GM19035 (cell line): ENCODE data around the gene FAM229B.
"Not testable (repeated sequence)": the region's sequence is repeated elsewhere in the genome, so short reads cannot be mapped to it uniquely, and the experiment has no call there.

Experiments
- ATAC-seq: cut with Tn5 transposase; IDR thresholded peaks from one replicate; pipeline ENCODE4 v1.9.1; 2021; ENCODE audit not compliant: unreplicated experiment

Gene FAM229B

DNA sequence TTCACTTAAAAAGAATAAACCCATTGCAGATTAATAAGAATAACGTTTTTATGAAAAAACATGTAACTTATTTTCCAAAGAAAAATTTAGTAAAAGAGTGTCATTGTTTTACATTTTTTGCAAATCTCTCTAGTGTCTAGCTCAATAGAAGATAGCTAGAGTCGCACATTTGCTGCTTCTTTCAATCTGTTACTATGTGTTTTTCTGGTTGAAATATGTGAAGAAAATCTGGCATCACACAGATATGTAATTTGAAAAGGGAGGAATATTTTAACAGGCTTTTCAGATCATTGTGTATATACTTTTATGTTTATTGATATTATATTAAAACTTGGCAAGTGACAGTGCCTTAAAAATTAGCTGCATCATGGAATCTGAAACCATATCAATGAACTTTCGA lies 24.4 kb upstream of the FAM229B start:
- no peak for ATAC-seq

- ATAC-seq: no peak
Measured at GRCh38 chr6:112065426-112065986, 21.9 kb upstream of the FAM229B start.

GRCh38 chr6:112066606-112067005 lies 20.8 kb upstream of the FAM229B start:
- ATAC-seq: no peak

DNA sequence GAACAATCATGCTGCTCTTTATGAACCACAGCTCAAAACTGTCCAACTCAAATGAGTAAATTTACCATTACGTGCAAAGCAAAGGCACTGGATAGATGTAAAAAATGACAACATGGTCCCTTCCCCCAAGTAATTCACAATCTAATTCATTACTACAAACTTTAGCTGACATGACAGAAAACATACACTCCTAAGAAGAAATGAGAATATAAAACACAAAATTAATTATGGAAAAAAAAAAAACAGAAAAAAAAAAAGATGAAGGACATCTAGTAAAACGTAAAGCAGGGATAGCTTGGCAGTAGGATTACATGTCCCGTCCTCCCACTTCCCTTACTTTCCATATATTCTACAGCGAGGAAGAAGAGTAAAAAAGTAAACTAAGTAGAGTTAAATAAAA lies 5.8 kb upstream of the FAM229B start:
- no peak for ATAC-seq

- no peak for ATAC-seq
Measured at GRCh38 chr6:112085286-112086065, 1.9 kb upstream of the FAM229B start.

DNA sequence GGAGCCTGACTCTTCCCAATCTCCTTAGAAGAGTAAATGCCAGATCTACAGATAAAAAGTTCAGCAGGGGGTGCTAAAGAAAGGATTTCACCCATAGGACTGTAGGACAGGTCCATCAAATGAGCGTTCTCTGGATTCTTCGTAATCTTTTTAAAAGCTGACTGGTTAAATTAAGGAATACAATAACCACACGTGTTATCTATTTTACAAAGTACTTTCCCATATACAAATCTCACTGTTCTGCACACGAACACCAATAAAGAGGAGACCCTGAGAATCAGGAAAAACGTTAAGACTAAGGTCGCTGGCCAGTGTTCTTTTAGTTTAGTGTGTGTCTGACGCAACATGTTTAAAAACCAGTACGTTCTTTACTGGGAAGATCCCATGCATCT lies 651 bp upstream of the FAM229B start:
- peak; percentile 37 for ATAC-seq

DNA sequence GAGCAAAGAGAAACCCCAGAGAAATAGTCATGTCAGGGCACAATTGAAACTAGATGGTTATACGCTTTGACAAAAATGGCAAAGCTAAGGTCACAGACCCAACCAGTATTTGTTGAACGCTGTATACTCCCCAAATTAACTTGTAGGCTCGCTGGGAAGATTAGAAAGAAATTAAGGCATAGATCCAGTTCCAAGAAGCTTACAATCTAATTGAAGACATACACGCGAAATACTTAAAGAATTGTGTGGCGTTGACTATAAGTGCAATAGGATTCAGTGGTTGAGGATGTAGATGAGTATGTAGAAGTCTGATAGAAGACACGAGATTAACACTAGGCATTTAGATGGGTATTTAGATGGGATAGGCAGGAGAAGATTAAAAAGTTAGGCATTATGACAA lies 525 bp downstream of the FAM229B start:
- ATAC-seq: no peak

- ATAC-seq: no peak
Measured at GRCh38 chr6:112096901-112097300, 9.5 kb downstream of the FAM229B start.

GRCh38 chr6:112100561-112100960 lies 13.2 kb downstream of the FAM229B start:
- ATAC-seq: no peak

- ATAC-seq: not testable (repeated sequence)
Measured at GRCh38 chr6:112106026-112106425, 18.6 kb downstream of the FAM229B start.

GRCh38 chr6:112106562-112106961 lies 19.2 kb downstream of the FAM229B start:
- ATAC-seq: no peak

GRCh38 chr6:112109262-112109661 lies 21.9 kb downstream of the FAM229B start:
- no peak for ATAC-seq

DNA sequence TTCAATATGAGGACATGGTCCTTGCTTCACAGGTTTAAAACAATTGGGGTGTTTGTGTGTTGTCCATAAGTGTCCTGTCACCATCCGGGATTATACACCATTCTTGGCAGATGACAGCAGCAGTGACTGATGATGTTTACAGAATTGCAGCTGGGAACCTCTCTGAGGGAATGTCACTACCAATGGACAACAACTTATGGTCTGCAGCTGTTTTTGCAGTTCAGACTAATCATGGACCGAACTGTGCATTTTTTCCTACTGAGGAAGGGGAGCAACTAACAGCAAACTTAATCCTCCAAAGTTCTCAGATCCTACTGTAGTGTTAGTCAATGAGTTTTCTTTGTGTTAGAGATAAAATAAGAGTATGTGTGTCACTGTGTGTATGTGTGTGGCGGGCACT lies 26.0 kb downstream of the FAM229B start:
- no peak for ATAC-seq

DNA sequence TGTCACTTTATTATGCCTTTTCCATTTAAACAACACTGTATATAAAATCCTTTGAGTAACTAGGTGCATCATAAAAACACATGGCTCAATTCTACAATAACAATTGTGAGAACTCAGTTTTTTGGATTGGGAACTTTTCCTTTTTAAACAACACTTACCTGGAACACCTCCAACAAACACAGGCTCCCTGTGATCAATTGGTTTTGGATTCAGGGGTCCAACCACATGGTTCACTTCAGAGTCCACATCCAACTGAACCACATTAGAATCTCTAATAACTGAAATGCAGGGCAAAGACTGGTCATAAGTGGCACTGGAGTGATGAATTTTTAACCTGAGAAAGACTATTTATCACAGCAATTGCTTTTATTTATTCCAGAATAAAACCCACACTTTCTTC lies 26.5 kb downstream of the FAM229B start:
- no peak for ATAC-seq

- ATAC-seq: no peak
Measured at GRCh38 chr6:112114577-112115223, 27.3 kb downstream of the FAM229B start.

- no peak for ATAC-seq
Measured at GRCh38 chr6:112116221-112116620, 28.8 kb downstream of the FAM229B start.

DNA sequence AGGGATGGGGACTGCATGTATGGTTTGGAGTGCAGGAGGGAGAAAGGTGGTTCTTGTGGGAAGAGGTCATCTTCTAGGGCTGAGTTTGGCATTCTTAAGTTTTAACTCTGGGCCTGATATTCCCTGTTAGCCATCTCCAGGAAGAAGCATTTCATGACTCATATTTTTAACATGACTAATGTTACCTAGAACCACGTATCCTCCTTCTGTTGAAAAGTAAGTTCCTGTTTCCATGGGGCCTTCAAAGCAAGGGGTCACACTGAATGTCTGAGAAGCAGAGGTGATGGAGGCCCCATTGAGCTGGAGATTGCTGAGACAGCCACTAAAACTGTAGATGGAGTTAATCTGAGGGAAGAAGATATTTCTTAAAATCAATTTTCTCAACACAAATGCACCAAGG lies 30.2 kb downstream of the FAM229B start:
- no peak for ATAC-seq

DNA sequence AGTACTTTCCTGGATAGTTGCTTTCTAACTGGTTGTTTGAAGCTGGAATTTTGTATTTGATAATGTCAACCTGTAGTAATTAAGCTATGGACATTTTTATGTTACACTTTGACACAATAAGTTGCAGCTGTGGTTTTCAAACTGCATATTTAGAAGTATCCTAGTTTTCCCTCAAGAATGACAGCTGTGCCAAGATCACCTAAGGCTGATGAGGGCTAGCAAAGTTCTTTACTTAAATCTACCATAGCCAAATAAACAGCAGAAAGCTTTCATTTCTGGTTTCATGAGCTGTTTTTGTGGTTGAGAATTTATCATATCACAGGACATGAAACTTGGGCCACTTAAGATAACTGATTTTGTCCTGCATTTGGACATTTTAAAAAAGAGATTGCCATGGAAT lies 30.6 kb downstream of the FAM229B start:
- no peak for ATAC-seq

- ATAC-seq: no peak
Measured at GRCh38 chr6:112122756-112123155, 35.4 kb downstream of the FAM229B start.

DNA sequence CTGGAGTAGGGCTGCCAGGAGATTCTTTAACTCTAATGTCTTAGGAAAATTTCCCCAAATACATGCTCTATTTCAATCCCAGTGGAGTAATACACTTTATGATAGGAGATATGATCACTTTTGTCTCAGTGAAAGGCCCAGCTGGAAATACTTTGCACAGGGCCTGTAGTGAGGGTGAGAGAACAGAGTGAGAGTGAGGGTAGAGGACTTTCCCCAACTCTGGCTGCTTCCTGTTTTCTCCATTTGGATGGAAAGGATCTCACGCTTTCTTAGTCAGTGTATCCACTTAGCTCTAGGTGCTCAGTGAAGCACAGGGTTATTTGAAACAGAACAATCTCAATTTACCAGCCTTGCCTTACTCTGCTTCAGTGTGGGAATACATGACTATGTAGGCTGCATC lies 36.6 kb downstream of the FAM229B start:
- ATAC-seq: no peak

GRCh38 chr6:112128208-112128607 lies 40.8 kb downstream of the FAM229B start:
- ATAC-seq: no peak

DNA sequence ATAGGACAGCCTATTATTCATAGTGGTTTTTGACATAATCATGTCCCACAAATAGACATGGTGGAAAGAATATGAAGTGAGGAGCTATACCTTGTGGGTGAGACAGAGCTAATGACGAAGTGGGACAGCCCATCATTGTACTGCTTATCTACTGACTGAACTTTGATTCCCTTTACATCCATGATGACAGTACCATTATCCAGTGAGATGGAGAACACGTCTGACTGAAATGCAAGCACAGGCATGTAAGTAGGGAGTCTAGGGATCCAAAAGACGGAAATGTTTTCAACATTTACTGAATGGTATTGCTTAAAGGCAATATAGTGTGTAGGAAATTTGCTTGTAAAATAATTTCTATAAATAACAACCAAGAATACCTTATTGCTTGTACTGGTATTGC lies 43.5 kb downstream of the FAM229B start:
- no peak for ATAC-seq
